ENCODE measurements around the gene PIK3CG. TPM values are rescaled to one million over a fixed set of nuclear protein-coding genes. Genes with fewer than 3 reads are reported as not detected.
"Not testable (repeated sequence)": the region's sequence is repeated elsewhere in the genome, so short reads cannot be mapped to it uniquely, and the experiment has no call there.

The PIK3CG gene
- total RNA-seq, 4 donors from 2014 or later, result 3.1 to 9.3 (median 7.2) TPM

- no peak for TF ChIP-seq EP300 (IDR thresholded peaks at IDR 0.05)
- TF ChIP-seq POLR2A (IDR thresholded peaks at IDR 0.05), result no peak
- TF ChIP-seq CTCF (IDR thresholded peaks at IDR 0.05), result no peak
- Histone ChIP-seq H3K9me3 (no peaks in the 10 kb centered on the region), H3K4me3 (no peak overlapping the region), H3K27ac (no peak overlapping the region), H3K36me3 (no peaks in the 10 kb centered on the region), H3K27me3 (no peaks in the 10 kb centered on the region), H3K4me1 (no peaks in the 10 kb centered on the region)
- 93% methylated on average over 6 of the region's 6 CpGs for WGBS, 2 donors
- DNase-seq (ENCODE audit: low spot score in 2 of 2), result no peak
Measured at GRCh38 chr7:106936236-106936635, 71.2 kb downstream of the PIK3CG start.

- H3K27ac ChIP-seq; DNase-seq (ENCODE audit: low spot score in 2 of 2); H3K9me3 ChIP-seq; H3K4me3 ChIP-seq; H3K27me3 ChIP-seq; H3K4me1 ChIP-seq; H3K36me3 ChIP-seq: not testable (repeated sequence)
- WGBS, 2 donors, result 87 to 96% methylated on average over 7 of the region's 7 CpGs
Measured at GRCh38 chr7:106938122-106938521, 73.0 kb downstream of the PIK3CG start.

GRCh38 chr7:106938803-106939202 is 73.7 kb downstream of the PIK3CG start:
- DNase-seq (ENCODE audit: low spot score in 2 of 2), result no peak
- Histone ChIP-seq H3K36me3 (no peaks in the 10 kb centered on the region), H3K27me3 (no peaks in the 10 kb centered on the region), H3K9me3 (no peaks in the 10 kb centered on the region), H3K4me1 (no peaks in the 10 kb centered on the region), H3K4me3 (no peak overlapping the region), H3K27ac (no peak overlapping the region)
- WGBS, 2 donors, result 90 to 93% methylated on average over 5 of the region's 5 CpGs
- TF ChIP-seq EP300 (IDR thresholded peaks at IDR 0.05) (no peak), CTCF (IDR thresholded peaks at IDR 0.05) (no peak), POLR2A (IDR thresholded peaks at IDR 0.05) (no peak)

- 72 to 79% methylated on average over 9 of the region's 9 CpGs for WGBS, 2 donors
- Histone ChIP-seq H3K4me1 (no peaks in the 10 kb centered on the region), H3K36me3 (no peaks in the 10 kb centered on the region), H3K9me3 (no peaks in the 10 kb centered on the region), H3K27ac (no peak overlapping the region), H3K4me3 (no peak overlapping the region), H3K27me3 (no peaks in the 10 kb centered on the region)
- no peak for DNase-seq (ENCODE audit: low spot score in 2 of 2)
- TF ChIP-seq CTCF (IDR thresholded peaks at IDR 0.05), result no peak
- TF ChIP-seq POLR2A (IDR thresholded peaks at IDR 0.05), result no peak
- TF ChIP-seq EP300 (IDR thresholded peaks at IDR 0.05), result no peak
Measured at GRCh38 chr7:106944035-106944665, 79.1 kb downstream of the PIK3CG start.

GRCh38 chr7:106947244-106947728 is 82.2 kb downstream of the PIK3CG start:
- TF ChIP-seq POLR2A (IDR thresholded peaks at IDR 0.05), result no peak
- TF ChIP-seq CTCF (IDR thresholded peaks at IDR 0.05), result peak; percentile 35 to 76 (median 57)
- TF ChIP-seq EP300 (IDR thresholded peaks at IDR 0.05), result peak in 1 of 2 donors; percentile 9
- WGBS, 2 donors, result 0% methylated on average over 1 of the region's 1 CpG
- no peaks in the 10 kb centered on the region for H3K4me1 ChIP-seq
- H3K4me3 ChIP-seq, result no peak overlapping the region
- no peaks in the 10 kb centered on the region for H3K36me3 ChIP-seq
- no peak overlapping the region for H3K27ac ChIP-seq
- H3K27me3 ChIP-seq, result no peaks in the 10 kb centered on the region
- peak; percentile 38 to 77 for DNase-seq (ENCODE audit: low spot score in 2 of 2)
- no peaks in the 10 kb centered on the region for H3K9me3 ChIP-seq

Data from tibial nerve (tissue), 4 donors.